HEK293 (cell line): ENCODE measurements around the gene CDK5.

Source experiments
- MZF1 ChIP-seq: fragments of 450-650 bp; formaldehyde crosslinking; IDR thresholded peaks from 2 replicates; pipeline ENCODE4 v1.5.1; 2017; ENCODE audit warnings: missing biosample characterization, missing genetic modification characterization, borderline replicate concordance
- TCF7L2 ChIP-seq: IDR thresholded peaks from 2 replicates; pipeline ENCODE4 v1.6.1; 2011; ENCODE audit warnings: low read depth, mild to moderate bottlenecking, inconsistent platforms, low read length, moderate library complexity, borderline replicate concordance
- TF ChIP-seq, protein P1 (sequence below): fragments of 450-650 bp; formaldehyde crosslinking; IDR thresholded peaks from 2 replicates; pipeline ENCODE4 v1.5.1; 2016; ENCODE audit warnings: missing biosample characterization, missing genetic modification characterization
- TF ChIP-seq, protein P2 (sequence below): fragments of 450-650 bp; formaldehyde crosslinking; IDR thresholded peaks from 2 replicates; pipeline ENCODE4; 2016; ENCODE audit warnings: missing biosample characterization, missing genetic modification characterization

DNA sequence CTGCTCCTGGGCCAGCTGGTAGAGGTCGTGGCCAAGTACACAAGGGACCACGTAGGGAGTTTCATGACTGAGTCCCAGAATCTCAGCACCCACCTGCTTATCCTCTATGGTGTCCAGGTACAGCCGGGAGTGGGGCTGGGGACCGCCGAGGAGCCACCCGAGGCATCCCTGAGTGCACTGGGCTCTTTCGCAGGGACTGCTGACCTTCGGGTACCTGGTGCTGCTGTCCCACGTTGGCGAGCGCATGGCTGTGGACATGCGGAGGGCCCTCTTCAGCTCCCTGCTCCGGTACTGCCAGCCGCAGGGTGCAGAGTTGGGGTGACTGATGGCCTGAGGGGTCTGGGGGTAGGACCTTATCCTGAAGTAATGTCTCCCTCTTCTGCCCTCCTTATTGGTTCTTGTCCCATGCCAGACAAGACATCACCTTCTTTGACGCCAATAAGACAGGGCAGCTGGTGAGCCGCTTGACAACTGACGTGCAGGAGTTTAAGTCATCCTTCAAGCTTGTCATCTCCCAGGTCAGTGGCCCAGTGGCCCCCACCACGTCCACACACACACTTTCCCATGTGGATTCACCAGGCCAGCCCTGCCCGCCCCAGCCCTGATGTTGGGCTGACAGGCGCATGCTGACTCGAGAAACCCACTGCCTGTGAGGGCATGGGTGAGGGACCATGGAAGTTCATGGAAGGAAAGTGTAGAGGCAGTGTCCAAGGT is 23.2 kb downstream of the CDK5 start:
- no peak for TF ChIP-seq TCF7L2
- TF ChIP-seq, protein P1, sequence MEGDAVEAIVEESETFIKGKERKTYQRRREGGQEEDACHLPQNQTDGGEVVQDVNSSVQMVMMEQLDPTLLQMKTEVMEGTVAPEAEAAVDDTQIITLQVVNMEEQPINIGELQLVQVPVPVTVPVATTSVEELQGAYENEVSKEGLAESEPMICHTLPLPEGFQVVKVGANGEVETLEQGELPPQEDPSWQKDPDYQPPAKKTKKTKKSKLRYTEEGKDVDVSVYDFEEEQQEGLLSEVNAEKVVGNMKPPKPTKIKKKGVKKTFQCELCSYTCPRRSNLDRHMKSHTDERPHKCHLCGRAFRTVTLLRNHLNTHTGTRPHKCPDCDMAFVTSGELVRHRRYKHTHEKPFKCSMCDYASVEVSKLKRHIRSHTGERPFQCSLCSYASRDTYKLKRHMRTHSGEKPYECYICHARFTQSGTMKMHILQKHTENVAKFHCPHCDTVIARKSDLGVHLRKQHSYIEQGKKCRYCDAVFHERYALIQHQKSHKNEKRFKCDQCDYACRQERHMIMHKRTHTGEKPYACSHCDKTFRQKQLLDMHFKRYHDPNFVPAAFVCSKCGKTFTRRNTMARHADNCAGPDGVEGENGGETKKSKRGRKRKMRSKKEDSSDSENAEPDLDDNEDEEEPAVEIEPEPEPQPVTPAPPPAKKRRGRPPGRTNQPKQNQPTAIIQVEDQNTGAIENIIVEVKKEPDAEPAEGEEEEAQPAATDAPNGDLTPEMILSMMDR (tag by site-specific recombination): no peak
- TF ChIP-seq MZF1 (tag by site-specific recombination): no peak
- TF ChIP-seq, protein P2, sequence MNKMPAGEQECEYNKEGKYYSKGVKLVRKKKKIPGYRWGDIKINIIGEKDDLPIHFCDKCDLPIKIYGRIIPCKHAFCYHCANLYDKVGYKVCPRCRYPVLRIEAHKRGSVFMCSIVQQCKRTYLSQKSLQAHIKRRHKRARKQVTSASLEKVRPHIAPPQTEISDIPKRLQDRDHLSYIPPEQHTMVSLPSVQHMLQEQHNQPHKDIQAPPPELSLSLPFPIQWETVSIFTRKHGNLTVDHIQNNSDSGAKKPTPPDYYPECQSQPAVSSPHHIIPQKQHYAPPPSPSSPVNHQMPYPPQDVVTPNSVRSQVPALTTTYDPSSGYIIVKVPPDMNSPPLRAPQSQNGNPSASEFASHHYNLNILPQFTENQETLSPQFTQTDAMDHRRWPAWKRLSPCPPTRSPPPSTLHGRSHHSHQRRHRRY (tag by site-specific recombination): no peak
